NCI-H2029 treated with DMSO at 0.1 percent for 48 hours (cell line): ENCODE results near the gene NLRC3.

Experiments used
- DNase-seq: peaks from one replicate; lab custom pipeline; 2025; lab: John Stamatoyannopoulos, UW

Gene NLRC3

GRCh38 chr16:3548445-3548844, 28.8 kb downstream of the NLRC3 start:
- DNase-seq: no peak

- no peak for DNase-seq
Observed at GRCh38 chr16:3546986-3547682, 30.1 kb downstream of the NLRC3 start.

GRCh38 chr16:3542601-3543373, 34.4 kb downstream of the NLRC3 start:
- DNase-seq: no peak

GRCh38 chr16:3541527-3542155, 35.6 kb downstream of the NLRC3 start:
- DNase-seq: no peak

DNA sequence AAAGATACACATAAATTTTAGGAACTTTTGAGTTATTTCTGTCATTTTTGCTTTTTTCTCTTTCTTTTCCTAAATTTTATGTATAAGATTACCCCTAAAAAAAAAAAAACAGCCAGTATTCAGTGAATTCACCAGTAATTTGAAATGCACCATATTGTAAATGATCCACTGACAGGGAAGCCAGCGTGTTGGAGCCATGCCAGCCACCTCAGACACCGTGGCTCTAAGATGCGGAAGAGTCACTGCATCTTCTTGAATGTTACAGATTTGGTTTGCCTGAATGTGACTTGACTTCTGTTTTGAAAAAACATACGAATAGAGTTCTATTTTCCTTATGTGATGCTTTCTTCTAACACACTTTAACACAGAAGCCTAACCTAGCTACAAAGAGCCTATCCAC, 39.0 kb downstream of the NLRC3 start:
- DNase-seq: no peak

- no peak for DNase-seq
Observed at GRCh38 chr16:3536851-3537250, 40.4 kb downstream of the NLRC3 start.

GRCh38 chr16:3536271-3536731, 40.9 kb downstream of the NLRC3 start:
- no peak for DNase-seq

GRCh38 chr16:3534126-3534525, 43.1 kb downstream of the NLRC3 start:
- no peak for DNase-seq

DNA sequence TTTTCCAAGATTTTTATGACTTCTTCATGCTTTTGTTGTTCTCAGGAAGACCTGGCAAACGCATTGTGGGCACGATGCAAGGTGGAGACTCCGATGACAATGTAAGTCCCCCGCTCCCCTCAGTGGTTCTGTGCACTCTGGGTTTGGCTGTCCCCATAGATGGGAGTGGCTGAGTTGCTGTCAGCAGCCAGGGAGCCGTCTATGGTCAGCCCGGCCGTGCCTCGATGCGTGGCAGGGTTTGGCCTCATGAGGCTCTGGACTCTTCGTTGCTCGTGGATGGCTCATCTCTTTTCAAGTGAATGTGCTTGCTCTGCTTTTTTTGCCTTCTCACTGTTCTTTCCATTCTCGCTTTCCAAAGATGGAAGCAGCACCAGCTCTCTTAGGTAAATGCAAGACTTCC, 44.5 kb downstream of the NLRC3 start:
- DNase-seq: no peak

DNA sequence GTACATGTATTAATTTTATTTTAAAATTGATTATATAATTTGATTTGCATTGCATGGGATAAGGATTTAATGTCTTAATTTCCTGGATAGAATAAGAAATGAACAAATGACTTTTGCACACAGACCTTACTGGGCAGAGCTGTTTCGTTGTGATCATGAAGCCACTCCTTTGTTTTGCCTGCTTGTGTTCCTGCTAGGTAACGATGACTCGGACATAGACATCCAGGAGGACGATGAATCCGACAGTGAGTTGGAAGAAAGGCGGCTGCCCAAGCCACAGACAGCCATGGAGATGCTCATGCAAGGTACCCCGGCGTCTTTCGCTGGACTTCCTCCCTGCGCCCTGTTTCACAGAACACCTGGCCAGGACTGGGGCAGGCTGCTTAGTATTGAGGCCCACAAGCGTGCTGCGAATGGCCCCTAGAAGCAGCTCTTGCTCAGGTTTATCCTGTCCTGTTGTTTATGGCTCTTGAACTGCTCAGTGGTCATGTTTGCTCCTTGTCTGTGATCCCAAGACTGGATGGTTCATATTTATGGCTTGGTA, 46.8 kb downstream of the NLRC3 start:
- DNase-seq: no peak

DNA sequence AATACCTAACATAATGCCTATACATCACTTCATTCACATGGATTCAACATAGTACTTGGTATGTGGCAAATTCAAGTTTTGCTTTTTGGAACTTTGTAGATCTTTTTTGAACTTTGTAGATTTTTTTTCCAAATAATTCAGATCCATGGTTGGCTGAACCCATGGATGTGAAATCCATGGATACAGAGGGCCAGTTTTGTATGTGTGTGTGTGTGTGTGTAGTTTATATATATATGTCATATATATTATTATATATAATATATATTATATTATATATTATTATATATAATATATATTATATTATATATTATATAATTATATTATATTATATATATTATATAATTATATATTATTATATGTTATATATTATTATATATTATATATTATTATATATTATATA, 48.0 kb downstream of the NLRC3 start:
- no peak for DNase-seq

DNA sequence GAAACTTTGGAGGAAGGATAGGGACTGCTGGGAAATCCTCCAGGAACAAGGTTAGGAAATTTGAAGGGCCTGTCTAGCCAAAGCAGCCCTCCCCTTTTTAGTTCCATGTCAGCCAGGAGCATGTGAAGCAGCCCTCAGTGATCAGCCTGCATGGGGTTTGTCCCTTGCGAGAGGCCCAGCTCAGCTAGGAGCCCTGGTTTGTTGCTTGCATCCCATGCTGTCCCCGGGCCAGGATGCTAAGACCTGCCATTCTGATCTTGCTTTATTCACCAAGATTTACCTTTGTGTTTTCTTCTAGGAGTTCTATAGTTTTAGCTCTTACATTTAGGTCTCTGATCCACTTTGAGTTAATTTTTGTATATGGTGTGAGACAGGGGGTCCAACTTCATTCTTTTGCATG, 48.8 kb downstream of the NLRC3 start:
- no peak for DNase-seq

- DNase-seq: peak; percentile 13
Observed at GRCh38 chr16:3527216-3527829, 49.9 kb downstream of the NLRC3 start.

- DNase-seq: no peak
Observed at GRCh38 chr16:3525951-3526350, 51.3 kb downstream of the NLRC3 start.

- no peak for DNase-seq
Observed at GRCh38 chr16:3523281-3523680, 53.9 kb downstream of the NLRC3 start.

DNA sequence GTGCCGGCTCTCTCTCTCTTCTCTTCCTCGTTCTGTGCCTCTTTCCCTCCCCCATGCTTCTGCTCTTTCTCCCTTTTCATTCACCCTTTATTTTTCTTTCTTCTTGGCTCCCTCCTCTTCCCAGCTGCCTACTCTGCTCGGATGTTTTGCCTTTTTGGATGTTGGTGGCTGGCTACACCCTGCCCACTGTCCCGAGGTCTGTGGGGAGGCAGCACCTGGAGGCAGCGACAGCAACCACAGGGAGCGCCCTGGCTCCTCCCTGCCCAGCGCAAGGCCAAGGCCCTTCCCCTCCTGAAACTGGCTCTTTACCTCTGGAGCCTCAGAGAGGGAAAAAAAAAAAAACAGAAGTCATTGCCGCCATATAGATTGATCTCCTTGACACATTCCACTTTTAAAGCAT, 56.4 kb downstream of the NLRC3 start:
- DNase-seq: no peak

DNA sequence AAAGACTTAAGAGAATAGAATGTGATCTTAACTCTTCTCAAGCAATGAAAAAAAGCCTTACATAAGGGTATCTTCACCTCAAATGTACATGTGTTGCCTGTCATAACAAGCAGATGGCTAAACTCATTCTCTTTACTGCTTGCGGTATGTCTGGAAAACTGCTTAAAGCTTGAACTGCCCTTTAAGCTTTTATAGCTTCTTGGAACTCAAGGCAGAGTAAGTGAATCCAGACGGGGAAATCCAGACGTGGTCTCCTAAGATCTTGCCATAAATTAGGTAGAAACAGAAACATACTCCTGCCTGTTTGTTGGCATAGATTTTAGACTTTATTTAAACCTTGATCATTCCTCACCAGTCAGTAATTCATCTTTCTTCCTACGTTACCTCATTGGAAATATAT, 56.8 kb downstream of the NLRC3 start:
- DNase-seq: no peak

DNA sequence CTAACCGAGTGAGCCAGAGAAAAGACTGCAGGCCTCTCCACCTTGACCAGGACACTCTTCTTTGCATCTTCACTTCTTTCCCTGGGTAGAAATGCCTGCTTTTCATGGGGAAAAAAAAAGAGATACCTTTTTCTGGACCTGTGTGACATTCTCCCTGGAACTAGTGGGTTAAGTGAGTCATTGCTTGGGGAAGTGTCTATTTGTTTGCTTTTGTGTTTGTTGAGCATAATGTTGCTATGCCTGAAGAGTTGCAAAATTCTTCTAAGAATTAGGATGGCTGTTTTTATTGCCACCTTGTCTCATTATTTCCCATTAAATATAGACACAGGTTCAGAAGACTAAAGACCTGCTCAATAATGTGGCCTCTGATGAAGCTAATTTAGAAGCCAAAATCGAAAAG, 57.6 kb downstream of the NLRC3 start:
- DNase-seq: no peak

GRCh38 chr16:3518986-3519348, 58.2 kb downstream of the NLRC3 start:
- DNase-seq: no peak

GRCh38 chr16:3518292-3518985, 58.8 kb downstream of the NLRC3 start:
- no peak for DNase-seq

DNA sequence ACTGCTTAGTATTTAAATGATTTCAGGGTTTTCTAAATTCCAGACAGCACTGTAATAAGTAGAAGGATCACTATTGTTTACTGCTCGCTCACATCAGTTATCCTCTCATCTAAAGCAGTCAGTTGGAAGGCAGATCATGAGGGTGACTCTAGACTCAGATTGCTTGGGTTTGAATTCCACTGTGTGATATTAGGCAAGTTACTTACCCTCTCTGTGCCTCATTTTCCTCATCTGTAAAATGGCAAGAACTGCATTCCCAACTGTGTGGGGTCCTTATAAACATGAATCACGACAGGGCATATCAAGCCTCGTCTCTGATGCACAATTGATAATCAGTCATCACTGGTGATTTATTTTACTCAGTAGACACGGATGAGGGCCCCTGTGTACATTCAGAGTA, 61.3 kb downstream of the NLRC3 start:
- no peak for DNase-seq

- DNase-seq: no peak
Observed at GRCh38 chr16:3514621-3515020, 62.6 kb downstream of the NLRC3 start.
